ENCODE data around the gene DCST1.

Gene DCST1

GRCh38 chr1:155057788-155058211 lies 24.2 kb downstream of the DCST1 start:
- DNase-seq: no peak

GRCh38 chr1:155060736-155061135 lies 27.1 kb downstream of the DCST1 start:
- DNase-seq: no peak

GRCh38 chr1:155061381-155062150 lies 27.9 kb downstream of the DCST1 start:
- peak; percentile 92 for DNase-seq

- peak; percentile 36 for DNase-seq
Measured at GRCh38 chr1:155062151-155062686, 28.6 kb downstream of the DCST1 start.

- peak; percentile 80 for DNase-seq
Measured at GRCh38 chr1:155062702-155063411, 29.2 kb downstream of the DCST1 start.

GRCh38 chr1:155063550-155064110 lies 30.0 kb downstream of the DCST1 start, which contains the start of gene EFNA4:
Gene EFNA4 (plus strand): TSS chr1:155063740. CDS start chr1:155063824, 84 bp downstream.
- peak; percentile 92 for DNase-seq

- DNase-seq: peak; percentile 59
Measured at GRCh38 chr1:155064111-155064831, 30.6 kb downstream of the DCST1 start.

GRCh38 chr1:155064832-155065429 lies 31.3 kb downstream of the DCST1 start:
- no peak for DNase-seq

GRCh38 chr1:155066777-155067176 lies 33.2 kb downstream of the DCST1 start:
- DNase-seq: no peak

- no peak for DNase-seq
Measured at GRCh38 chr1:155068599-155068998, 35.0 kb downstream of the DCST1 start.

GRCh38 chr1:155069551-155070157 lies 36.0 kb downstream of the DCST1 start:
- peak; percentile 55 for DNase-seq

GRCh38 chr1:155070158-155070621 lies 36.6 kb downstream of the DCST1 start:
- no peak for DNase-seq

GRCh38 chr1:155070721-155071569 lies 37.3 kb downstream of the DCST1 start:
- peak; percentile 84 for DNase-seq

- DNase-seq: no peak
Measured at GRCh38 chr1:155071701-155072100, 38.1 kb downstream of the DCST1 start.

GRCh38 chr1:155072531-155073289 lies 39.1 kb downstream of the DCST1 start:
- DNase-seq: no peak

- peak; percentile 11 for DNase-seq
Measured at GRCh38 chr1:155073377-155074242, 40.0 kb downstream of the DCST1 start.

- DNase-seq: no peak
Measured at GRCh38 chr1:155075535-155075934, 41.9 kb downstream of the DCST1 start.

GRCh38 chr1:155076371-155076770 lies 42.7 kb downstream of the DCST1 start:
- no peak for DNase-seq

- no peak for DNase-seq
Measured at GRCh38 chr1:155077346-155077745, 43.7 kb downstream of the DCST1 start.

Measured in femur (tissue), 1 donor.